ENCODE data around the gene MST1. TPM values are rescaled to one million over a fixed set of nuclear protein-coding genes. Genes with fewer than 3 reads are reported as not detected.

Gene MST1
- total RNA-seq, result 4.8 and 7.7 TPM in 2 replicates

DNA sequence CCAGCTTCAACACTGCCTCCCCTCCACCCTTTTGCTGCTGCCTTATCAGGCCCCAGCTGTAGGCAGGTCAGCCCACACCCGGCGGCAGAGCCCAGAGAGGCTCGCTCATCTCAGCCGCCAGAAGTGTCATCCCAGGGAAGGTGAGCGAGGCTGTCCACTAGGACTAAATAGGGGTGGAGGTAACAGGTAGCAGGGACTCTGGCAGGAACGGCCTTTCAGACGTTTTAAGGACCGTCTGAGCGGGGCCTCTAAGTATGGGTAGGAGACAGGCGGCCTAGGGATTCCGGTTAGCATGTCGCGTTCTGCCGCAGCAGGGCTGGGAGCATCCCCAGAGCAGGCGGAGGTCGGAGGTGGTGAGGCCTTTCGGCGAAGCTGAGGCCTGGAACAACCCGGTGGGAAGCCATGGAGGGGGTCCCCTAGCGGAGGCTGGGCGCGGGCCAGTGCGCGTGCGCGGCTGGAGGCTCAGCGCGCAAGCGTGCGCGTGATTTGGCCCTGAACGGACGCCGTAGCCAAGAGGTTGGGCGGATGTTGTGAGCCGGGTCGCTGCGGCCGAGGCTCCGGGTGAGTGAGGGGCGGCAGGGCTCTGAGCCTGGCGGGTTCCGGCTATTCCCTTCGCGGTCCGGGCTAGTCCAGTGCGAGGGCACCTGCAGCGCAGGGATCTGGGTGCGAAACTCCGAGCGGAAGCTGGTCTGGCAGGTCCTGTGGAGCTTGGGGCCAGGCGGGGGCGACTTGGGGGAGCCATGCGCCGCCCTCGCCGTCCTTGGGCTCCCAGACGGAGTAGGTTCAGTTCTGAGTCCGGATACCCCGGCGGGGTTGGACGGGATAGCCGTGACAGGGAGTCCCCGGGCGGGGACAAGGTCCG, at the start of gene MST1, which contains the start of gene RNF123:
Gene MST1, minus strand, starts transcription at position 429 of the 862 bp plus-strand sequence. CDS start 783 bp downstream, outside the sequence.
Gene RNF123, plus strand, starts transcription at position 512 of the 862 bp plus-strand sequence. CDS start 1,609 bp downstream, outside the sequence.

GRCh38 chr3:49723628-49724551, 34.6 kb upstream of the MST1 start, which contains the start of gene GMPPB:
Gene GMPPB (minus strand): TSS chr3:49723951. CDS start chr3:49723726, 225 bp downstream.

DNA sequence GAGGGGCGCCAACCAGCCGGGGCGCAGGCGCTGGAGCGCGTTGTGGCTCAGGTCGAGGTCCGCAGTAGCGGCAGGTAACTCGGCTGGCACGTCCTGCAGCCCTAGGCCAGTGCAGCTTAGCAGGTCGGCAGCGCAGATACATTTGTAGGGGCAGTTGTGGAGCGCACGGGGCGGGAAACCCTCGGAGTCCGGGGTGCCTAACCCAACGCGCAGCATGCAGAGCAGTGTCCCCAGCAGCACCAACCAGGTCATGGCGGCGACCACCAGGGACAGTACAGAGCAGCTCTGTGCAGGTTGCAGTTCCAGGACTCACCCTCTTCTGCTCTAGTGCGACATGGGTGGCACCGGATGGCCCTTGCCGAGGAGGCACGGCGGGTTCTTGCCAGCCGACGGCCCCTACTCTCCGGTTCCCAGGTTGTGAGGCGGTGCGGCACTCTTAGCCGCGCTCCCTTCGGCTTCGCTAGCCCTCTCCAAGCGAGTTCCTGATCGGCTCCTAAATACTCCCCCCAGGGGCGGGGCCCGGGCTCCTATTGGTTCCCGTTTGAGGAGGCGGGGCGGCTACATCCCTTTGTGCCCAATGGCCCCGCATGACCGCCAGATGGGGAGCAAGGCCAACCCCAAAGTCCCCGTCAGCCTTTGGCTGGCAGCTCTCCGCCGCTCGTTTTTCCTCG, 30.1 kb upstream of the MST1 start, which contains the start of gene AMIGO3:
Gene AMIGO3, minus strand, starts transcription at position 471 of the 671 bp plus-strand sequence. Its CDS starts 219 bp downstream, at position 252.

DNA sequence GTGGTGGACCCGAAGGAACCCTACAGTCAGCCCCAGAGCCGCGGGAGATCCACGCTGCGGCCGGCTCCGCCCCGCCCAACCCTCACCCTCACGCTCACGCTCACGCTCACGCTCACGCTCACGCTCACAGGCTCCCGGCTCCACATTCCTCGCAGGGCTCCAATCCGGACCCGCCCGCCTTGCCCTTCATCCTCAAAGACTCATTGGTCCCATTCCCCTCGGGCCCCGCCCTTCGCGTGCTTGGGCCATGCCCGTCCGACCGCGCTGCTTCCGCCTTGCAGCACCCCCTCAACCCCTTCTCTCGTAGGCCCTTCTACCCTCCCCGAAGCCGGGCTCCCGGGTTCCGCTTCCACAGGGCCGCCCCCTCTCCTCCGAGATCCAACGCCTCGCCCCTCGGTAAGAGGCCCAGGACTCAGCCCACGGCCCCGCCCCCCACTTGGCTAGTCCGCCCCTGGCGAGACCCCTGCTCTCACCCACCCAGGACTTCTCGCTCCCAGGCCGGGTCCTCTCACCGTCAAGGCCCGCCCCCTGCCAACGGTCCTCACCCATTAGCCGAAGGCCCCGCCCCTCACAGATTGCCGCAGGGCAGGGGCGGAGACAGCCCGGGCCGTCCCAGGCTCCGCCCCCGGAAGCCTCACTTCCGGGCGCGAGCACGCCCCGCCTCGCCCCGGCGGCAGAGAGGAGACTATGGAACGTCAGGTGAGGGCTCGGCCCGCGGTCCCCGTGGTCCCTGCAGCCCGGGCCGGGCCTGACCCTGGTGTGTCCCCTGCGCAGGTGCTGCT, 15.4 kb downstream of the MST1 start, which contains the start of gene APEH:
Gene APEH, plus strand, starts transcription at position 637 of the 782 bp plus-strand sequence. Its CDS starts 51 bp downstream, at position 688.

Other genes starting within 250 kb of the MST1 start
- gene DAG1, start 219.2 kb downstream of the MST1 start, total RNA-seq, result 63.5 and 77.1 TPM in 2 replicates
- under 0.01 and 0.14 TPM in 2 replicates for gene BSN, start 135.0 kb downstream of the MST1 start, total RNA-seq
- 115 and 140 TPM in 2 replicates for gene APEH, start 15.1 kb downstream of the MST1 start, total RNA-seq
- 30.9 and 33.2 TPM in 2 replicates for gene RNF123, start 83 bp upstream of the MST1 start, total RNA-seq
- gene AMIGO3, start 30.2 kb upstream of the MST1 start, total RNA-seq, result 0.30 TPM in 1 of 2 replicates, not detected in the other
- gene GMPPB, start 34.5 kb upstream of the MST1 start, total RNA-seq, result 40.6 and 42.2 TPM in 2 replicates
- gene IP6K1, start 97.1 kb upstream of the MST1 start, total RNA-seq, result 22.6 and 39.2 TPM in 2 replicates
- gene CDHR4, start 110.4 kb upstream of the MST1 start, total RNA-seq, result not detected in 2 replicates
- 3.4 and 3.9 TPM in 2 replicates for gene INKA1, start 113.8 kb upstream of the MST1 start, total RNA-seq
- 52.3 and 53.4 TPM in 2 replicates for gene UBA7, start 124.5 kb upstream of the MST1 start, total RNA-seq
- gene TRAIP, start 167.1 kb upstream of the MST1 start, total RNA-seq, result 1.5 and 2.4 TPM in 2 replicates
- not detected in 2 replicates for gene CAMKV, start 180.4 kb upstream of the MST1 start, total RNA-seq
- 0.14 and 0.30 TPM in 2 replicates for gene MST1R, start 214.4 kb upstream of the MST1 start, total RNA-seq
- 11.9 and 16.5 TPM in 2 replicates for gene MON1A, start 240.3 kb upstream of the MST1 start, total RNA-seq